Fibroblast of villous mesenchyme (primary cell): ENCODE measurements around the gene CACHD1. TPM values are rescaled to one million over a fixed set of nuclear protein-coding genes. Genes with fewer than 3 reads are reported as not detected.
"Not testable (repeated sequence)": the region's sequence is repeated elsewhere in the genome, so short reads cannot be mapped to it uniquely, and the experiment has no call there.

Experiments used
- DNase-seq: peaks from one replicate; pipeline ENCODE4 v3.0.0-alpha.2; 2010; ENCODE audit warnings: low read depth
- H3K4me3 ChIP-seq: 2 replicates; pipeline ENCODE4 v1.5.1; 2011; ENCODE audit warnings: low read depth, mild to moderate bottlenecking, low read length
- CTCF ChIP-seq: IDR thresholded peaks from 2 replicates; pipeline ENCODE4 v1.5.1; 2012; ENCODE audit warnings: low read depth, mild to moderate bottlenecking, low read length; ENCODE audit not compliant: insufficient read depth
- total RNA-seq: library from RNA; depleted of rRNA; stranded (reverse); fragments of >200 nt; gene quantifications from 2 replicates; pipeline ENCODE4 v1.2.3, GENCODE V29; 2012

CACHD1 gene
- total RNA-seq, 1 donor: 11.2 TPM

- TF ChIP-seq CTCF: no peak
- no peak for DNase-seq
- no peak overlapping the region for H3K4me3 ChIP-seq
Observed at GRCh38 chr1:64693406-64693805, 223.5 kb downstream of the CACHD1 start.

- no peak for DNase-seq
- no peak for TF ChIP-seq CTCF
- H3K4me3 ChIP-seq: no peak overlapping the region
Observed at GRCh38 chr1:64696879-64697278, 226.9 kb downstream of the CACHD1 start.

GRCh38 chr1:64699327-64699726, 229.4 kb downstream of the CACHD1 start:
- H3K4me3 ChIP-seq: no peak overlapping the region
- no peak for TF ChIP-seq CTCF
- no peak for DNase-seq

- no peak overlapping the region for H3K4me3 ChIP-seq
- TF ChIP-seq CTCF: no peak
- no peak for DNase-seq
Observed at GRCh38 chr1:64701071-64701470, 231.1 kb downstream of the CACHD1 start.

DNA sequence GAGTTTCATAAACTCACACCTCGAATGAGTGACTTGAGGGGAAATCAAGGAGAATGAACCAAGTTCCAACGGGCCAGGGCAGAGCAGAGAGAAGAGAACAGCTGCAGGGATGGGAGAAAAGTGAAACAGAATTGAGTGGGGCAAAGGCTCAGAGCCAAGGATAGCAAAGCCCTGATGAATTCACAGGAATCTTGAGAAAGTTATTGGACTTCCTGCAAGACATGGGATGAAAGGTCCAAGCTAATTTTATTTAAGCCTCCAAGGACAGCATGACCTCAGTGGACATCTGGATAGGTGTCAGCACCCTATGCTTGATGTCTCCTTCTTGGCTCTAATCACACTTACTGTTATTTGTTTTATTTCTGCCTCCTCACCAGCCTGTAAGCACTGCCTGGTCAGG, 232.0 kb downstream of the CACHD1 start:
- no peak for TF ChIP-seq CTCF
- no peak for DNase-seq
- no peak overlapping the region for H3K4me3 ChIP-seq

DNA sequence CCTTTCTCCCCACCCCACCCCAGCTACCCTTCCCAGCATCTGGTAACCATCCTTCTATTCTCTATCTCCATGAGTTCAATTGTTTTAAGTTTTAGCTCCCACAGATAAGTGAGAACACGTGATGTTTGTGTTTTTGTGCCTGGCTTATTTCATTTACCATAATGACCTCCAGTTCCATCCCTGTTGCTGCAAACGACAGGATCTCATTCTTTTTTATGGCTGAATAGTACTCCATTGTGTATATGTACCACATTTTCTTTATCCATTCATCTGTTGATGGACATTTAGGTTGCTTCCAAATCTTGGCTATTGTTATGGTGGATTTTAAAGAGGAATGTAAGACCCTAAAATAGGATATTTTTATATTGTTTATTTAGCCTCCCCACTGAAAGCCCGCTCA, 232.7 kb downstream of the CACHD1 start:
- DNase-seq: not testable (repeated sequence)

GRCh38 chr1:64703600-64703999, 233.7 kb downstream of the CACHD1 start:
- no peak for DNase-seq
- no peak for TF ChIP-seq CTCF
- H3K4me3 ChIP-seq: no peak overlapping the region

More for the DNA sequence above, 232.7 kb downstream of the CACHD1 start:
- not testable (repeated sequence) for H3K4me3 ChIP-seq
